OCI-LY7 (cell line): ENCODE measurements around the gene FERMT2. TPM values are rescaled to one million over a fixed set of nuclear protein-coding genes. Genes with fewer than 3 reads are reported as not detected.

Source experiments
- Bru-seq: library from RNA; stranded (reverse); fragments of 400-500 nt; gene quantifications from one replicate; lab custom pipeline; 2021; lab: Mats Ljungman, UMichigan
- BruChase-seq, 2 experiments: library from RNA; stranded (reverse); fragments of 400-500 nt; gene quantifications; one replicate each; lab custom pipeline; 2021; lab: Mats Ljungman, UMichigan
- BruUV-seq: library from RNA; stranded (reverse); fragments of 400-500 nt; replicated peaks from 2 replicates; lab custom pipeline; 2021; lab: Mats Ljungman, UMichigan
- CTCF ChIA-PET: fragments of 300-600 bp; sonication (Branson Sonifier 250); formaldehyde crosslinking; loops from one replicate; lab custom pipeline; 2022; ENCODE audit warnings: antibody characterized with exemption; ENCODE audit not compliant: unreplicated experiment; lab: Charles Lee
- POLR2A ChIA-PET: fragments of 300-600 bp; sonication (Branson Sonifier 250); formaldehyde crosslinking; loops from one replicate; lab custom pipeline; 2022; ENCODE audit warnings: antibody characterized with exemption; lab: Charles Lee
- DNase-seq: peaks from one replicate; pipeline ENCODE4 v3.0.0-alpha.2; 2015; ENCODE audit warnings: low spot score
- H2AFZ ChIP-seq: fragments of 200-600 bp; sonication (generic), shearing (Covaris generic); 2 replicates; pipeline ENCODE4 v1.6.1; 2014; ENCODE audit warnings: mild to moderate bottlenecking, antibody characterized with exemption, low read length, moderate library complexity
- H3K27ac ChIP-seq: fragments of 200-600 bp; sonication (generic); 2 replicates; pipeline ENCODE4 v1.5.1; 2014; ENCODE audit warnings: mixed run types, low read depth, mild to moderate bottlenecking, moderate library complexity, low read length, inconsistent platforms; ENCODE audit not compliant: poor library complexity, severe bottlenecking
- H3K36me3 ChIP-seq: fragments of 200-600 bp; sonication (generic); 2 replicates; pipeline ENCODE4 v1.6.1; 2014; ENCODE audit warnings: mild to moderate bottlenecking, antibody characterized with exemption, low read length, moderate library complexity, mixed read lengths; ENCODE audit not compliant: insufficient read depth
- H3K4me1 ChIP-seq: fragments of 200-600 bp; sonication (generic); 2 replicates; pipeline ENCODE4 v1.5.1; 2014; ENCODE audit warnings: mild to moderate bottlenecking, low read length; ENCODE audit not compliant: insufficient read depth, poor library complexity, severe bottlenecking
- H3K4me2 ChIP-seq: fragments of 200-600 bp; sonication (generic); 2 replicates; pipeline ENCODE4 v1.6.1; 2014; ENCODE audit warnings: mild to moderate bottlenecking, low read length
- H3K4me3 ChIP-seq: fragments of 200-600 bp; sonication (generic); 2 replicates; pipeline ENCODE4 v1.5.1; 2014; ENCODE audit warnings: mild to moderate bottlenecking, low read depth, low read length; ENCODE audit not compliant: poor library complexity, severe bottlenecking
- H3K79me2 ChIP-seq: fragments of 200-600 bp; sonication (generic); 2 replicates; pipeline ENCODE4 v1.6.1; 2016; ENCODE audit warnings: low read depth, mild to moderate bottlenecking, low read length, moderate library complexity, mixed read lengths; ENCODE audit not compliant: insufficient read depth
- H3K9me2 ChIP-seq: fragments of 200-600 bp; sonication (generic); 2 replicates; pipeline ENCODE4 v1.6.1; 2016; ENCODE audit warnings: mild to moderate bottlenecking, low read length, mixed read lengths; ENCODE audit not compliant: insufficient read depth
- H3K9me3 ChIP-seq: fragments of 200-600 bp; sonication (generic); 2 replicates; pipeline ENCODE4 v1.6.1; 2014; ENCODE audit warnings: mild to moderate bottlenecking, mixed run types, low read length, mixed read lengths
- H4K20me1 ChIP-seq: fragments of 200-600 bp; sonication (generic); 2 replicates; pipeline ENCODE4 v1.6.1; 2014; ENCODE audit warnings: mild to moderate bottlenecking, antibody characterized with exemption, low read length, moderate library complexity, mixed read lengths; ENCODE audit not compliant: insufficient read depth
- EZH2phosphoT487 ChIP-seq: fragments of 200-600 bp; sonication (generic); IDR thresholded peaks from 2 replicates; pipeline ENCODE4 v1.6.1; 2018; ENCODE audit warnings: low read depth, borderline replicate concordance, mild to moderate bottlenecking, mixed run types, antibody characterized with exemption, low read length, moderate library complexity, mixed read lengths
- intact Hi-C: fragments of 100-400 bp; cut with micrococcal nuclease; formaldehyde crosslinking; loops from one replicate; pipeline ENCODE4 v1.10.0; 2022; ENCODE audit not compliant: unreplicated experiment
- long read RNA-seq: library from polyadenylated mRNA; stranded (forward); transcript quantifications from one replicate; pipeline ENCODE4 v2.0.0, GENCODE V29; 2022
- total RNA-seq, 2 experiments: library from RNA; depleted of rRNA in 1 of 2; stranded (reverse); fragments of >200 nt in 1 of 2; shearing (Covaris generic) in 1 of 2; gene quantifications; 2 replicates each; pipeline ENCODE4 v1.2.3, GENCODE V29; 2014 to 2022
- TF ChIP-seq, protein P1 (sequence below): fragments of 200-600 bp; sonication (generic); conservative IDR thresholded peaks from 2 replicates; pipeline ENCODE4 v1.5.1; 2014; ENCODE audit warnings: mild to moderate bottlenecking, antibody characterized with exemption, low read length, moderate library complexity, mixed read lengths

Gene FERMT2, protein sequence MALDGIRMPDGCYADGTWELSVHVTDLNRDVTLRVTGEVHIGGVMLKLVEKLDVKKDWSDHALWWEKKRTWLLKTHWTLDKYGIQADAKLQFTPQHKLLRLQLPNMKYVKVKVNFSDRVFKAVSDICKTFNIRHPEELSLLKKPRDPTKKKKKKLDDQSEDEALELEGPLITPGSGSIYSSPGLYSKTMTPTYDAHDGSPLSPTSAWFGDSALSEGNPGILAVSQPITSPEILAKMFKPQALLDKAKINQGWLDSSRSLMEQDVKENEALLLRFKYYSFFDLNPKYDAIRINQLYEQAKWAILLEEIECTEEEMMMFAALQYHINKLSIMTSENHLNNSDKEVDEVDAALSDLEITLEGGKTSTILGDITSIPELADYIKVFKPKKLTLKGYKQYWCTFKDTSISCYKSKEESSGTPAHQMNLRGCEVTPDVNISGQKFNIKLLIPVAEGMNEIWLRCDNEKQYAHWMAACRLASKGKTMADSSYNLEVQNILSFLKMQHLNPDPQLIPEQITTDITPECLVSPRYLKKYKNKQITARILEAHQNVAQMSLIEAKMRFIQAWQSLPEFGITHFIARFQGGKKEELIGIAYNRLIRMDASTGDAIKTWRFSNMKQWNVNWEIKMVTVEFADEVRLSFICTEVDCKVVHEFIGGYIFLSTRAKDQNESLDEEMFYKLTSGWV
- total RNA-seq (2014; rRNA removed; shearing (Covaris generic)) (not detected in 2 replicates), total RNA-seq (2022) (not detected in 2 replicates), Bru-seq, nascent RNA (percentile 12 among the genes with signal in this experiment), BruChase-seq, experiment 1, labeled RNA remaining after a 6-hour chase (percentile 10 among the genes with signal in this experiment), BruChase-seq, experiment 2, labeled RNA remaining after a 2-hour chase (percentile 10 among the genes with signal in this experiment)
- long read RNA-seq, partial matches to known transcripts = 0 of 1 reads
- long read RNA-seq, other reads (novel, unspliced or antisense) = 1 of 1 reads

DNA sequence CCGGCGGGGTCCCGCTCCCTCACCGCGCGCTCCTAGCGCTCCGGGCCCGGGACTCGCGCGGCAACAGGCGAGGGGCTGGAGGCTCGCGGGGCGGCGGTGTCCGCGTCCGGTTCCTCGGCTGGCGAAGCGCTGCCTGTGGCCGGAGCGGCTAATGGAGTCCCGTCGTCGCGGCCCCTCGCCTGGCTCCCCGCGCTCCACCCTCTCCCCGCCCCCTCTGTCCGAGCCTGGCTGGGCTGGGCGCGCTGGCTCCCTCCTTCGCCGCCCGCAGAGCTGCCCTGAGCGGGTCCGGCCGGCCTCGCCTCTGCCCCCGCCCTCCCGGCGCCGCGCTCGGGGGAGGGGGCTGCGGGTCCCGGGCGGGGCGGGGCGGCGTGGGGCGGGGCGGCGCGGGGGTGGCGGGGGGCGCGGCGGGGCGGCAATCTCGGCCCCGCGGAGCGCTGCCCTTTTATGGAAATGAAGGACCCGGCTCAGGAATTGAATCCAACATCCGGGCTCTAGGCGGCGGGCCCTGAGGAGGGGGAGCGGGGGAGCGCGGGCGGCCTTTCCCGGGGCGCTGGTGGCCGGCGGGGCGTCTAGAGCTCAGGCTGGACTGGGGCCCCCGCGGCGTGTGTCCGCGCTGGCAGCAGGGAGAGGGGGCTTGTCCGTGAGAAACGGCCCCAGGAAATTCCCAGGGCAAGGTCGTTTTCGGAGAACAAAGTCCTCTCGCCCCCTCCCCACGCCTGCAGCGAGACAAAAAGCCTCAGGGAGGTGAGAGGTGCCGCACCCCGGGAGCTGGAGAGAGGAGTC is at the start of gene FERMT2:
TSS of gene FERMT2 (minus strand) at position 153 of the 783 bp plus-strand sequence. CDS start 482 bp downstream, outside the sequence.
- no peaks in the 10 kb centered on the region for H4K20me1 ChIP-seq
- H3K4me3 ChIP-seq = no peak within 1 kb of the TSS
- H3K4me1 ChIP-seq = no peaks in the 10 kb centered on the region
- H3K27ac ChIP-seq = no peak within 1 kb of the TSS
- no peak within 1 kb of the TSS for H2AFZ ChIP-seq
- DNase-seq = no peak
- no peaks in the 10 kb centered on the region for H3K79me2 ChIP-seq
- H3K9me2 ChIP-seq = no peaks in the 10 kb centered on the region
- intact Hi-C loops = no loop called here
- H3K9me3 ChIP-seq = no peaks in the 10 kb centered on the region
- CTCF ChIA-PET = no interaction called here
- POLR2A ChIA-PET = no interaction called here
- no peaks in the 10 kb centered on the region for H3K36me3 ChIP-seq
- TF ChIP-seq EZH2phosphoT487 = no peak
- TF ChIP-seq, protein P1, sequence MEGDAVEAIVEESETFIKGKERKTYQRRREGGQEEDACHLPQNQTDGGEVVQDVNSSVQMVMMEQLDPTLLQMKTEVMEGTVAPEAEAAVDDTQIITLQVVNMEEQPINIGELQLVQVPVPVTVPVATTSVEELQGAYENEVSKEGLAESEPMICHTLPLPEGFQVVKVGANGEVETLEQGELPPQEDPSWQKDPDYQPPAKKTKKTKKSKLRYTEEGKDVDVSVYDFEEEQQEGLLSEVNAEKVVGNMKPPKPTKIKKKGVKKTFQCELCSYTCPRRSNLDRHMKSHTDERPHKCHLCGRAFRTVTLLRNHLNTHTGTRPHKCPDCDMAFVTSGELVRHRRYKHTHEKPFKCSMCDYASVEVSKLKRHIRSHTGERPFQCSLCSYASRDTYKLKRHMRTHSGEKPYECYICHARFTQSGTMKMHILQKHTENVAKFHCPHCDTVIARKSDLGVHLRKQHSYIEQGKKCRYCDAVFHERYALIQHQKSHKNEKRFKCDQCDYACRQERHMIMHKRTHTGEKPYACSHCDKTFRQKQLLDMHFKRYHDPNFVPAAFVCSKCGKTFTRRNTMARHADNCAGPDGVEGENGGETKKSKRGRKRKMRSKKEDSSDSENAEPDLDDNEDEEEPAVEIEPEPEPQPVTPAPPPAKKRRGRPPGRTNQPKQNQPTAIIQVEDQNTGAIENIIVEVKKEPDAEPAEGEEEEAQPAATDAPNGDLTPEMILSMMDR = no peak
- no TSS peak for BruUV-seq
- no peak within 1 kb of the TSS for H3K4me2 ChIP-seq

DNA sequence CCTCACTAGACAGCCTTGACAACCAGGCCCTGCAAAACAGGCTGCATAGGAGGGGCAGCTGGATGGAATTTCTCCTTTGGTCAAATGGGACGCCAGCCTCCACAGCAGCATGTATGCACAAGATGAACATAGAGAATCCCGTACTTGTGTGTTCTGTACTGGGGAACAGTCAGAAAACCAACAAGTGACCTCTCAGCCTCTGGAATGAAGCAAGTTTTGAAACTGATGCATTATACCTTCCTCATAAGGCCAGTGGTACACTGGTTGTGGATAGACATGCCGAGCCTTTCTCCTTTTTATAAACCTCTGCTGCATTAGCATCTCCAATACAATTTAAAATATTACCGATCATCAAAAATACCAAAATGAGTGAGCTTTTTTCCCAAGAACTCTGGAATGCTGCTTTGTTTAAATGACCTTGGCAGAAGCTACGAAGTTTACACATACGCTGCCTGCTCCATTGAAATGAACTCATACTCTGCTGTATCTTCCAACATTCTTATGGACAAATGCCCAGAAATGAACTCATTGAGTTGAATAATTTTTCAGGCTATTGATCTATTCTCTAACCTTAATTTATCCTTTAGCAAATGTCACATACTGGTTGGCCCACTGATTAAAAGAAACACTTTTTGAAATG is 47.6 kb upstream of the FERMT2 start:
- no peaks in the 10 kb centered on the region for H3K4me1 ChIP-seq
- no peak for DNase-seq
- TF ChIP-seq, protein P1 = no peak
- TF ChIP-seq EZH2phosphoT487 = no peak
- H2AFZ ChIP-seq = no peak overlapping the region
- no peaks in the 10 kb centered on the region for H3K9me3 ChIP-seq
- H3K79me2 ChIP-seq = no peaks in the 10 kb centered on the region
- H3K4me2 ChIP-seq = no peak overlapping the region
- no peak overlapping the region for H3K4me3 ChIP-seq
- no peaks in the 10 kb centered on the region for H4K20me1 ChIP-seq
- intact Hi-C loops = no loop called here
- no peaks in the 10 kb centered on the region for H3K9me2 ChIP-seq
- BruUV-seq = no TSS peak
- H3K36me3 ChIP-seq = no peaks in the 10 kb centered on the region
- CTCF ChIA-PET = no interaction called here
- no peak overlapping the region for H3K27ac ChIP-seq
- POLR2A ChIA-PET = interaction anchor here (0.6 kb wide), 2 partner anchors 35 to 737 kb away, joined by 3 to 5 read pairs; no protein-coding TSS in a partner anchor
